Parathyroid adenoma (tissue), 2 donors: ENCODE data around the gene MAP3K8.

Experiments used
- H2AFZ ChIP-seq: fragments of 300-600 bp; sonication (generic); one replicate; pipeline ENCODE4 v1.7.0; 2017; ENCODE audit warnings: antibody characterized with exemption, mild to moderate bottlenecking
- H3K27ac ChIP-seq: fragments of 300-600 bp; sonication (generic); one replicate; pipeline ENCODE4 v1.7.0; 2017
- H3K27me3 ChIP-seq: fragments of 300-600 bp; sonication (generic); one replicate; pipeline ENCODE4 v1.7.0; 2017; ENCODE audit warnings: low read length; ENCODE audit not compliant: control insufficient read depth, insufficient read depth
- H3K36me3 ChIP-seq: fragments of 300-600 bp; sonication (generic); one replicate; pipeline ENCODE4 v1.7.0; 2017; ENCODE audit warnings: low read length; ENCODE audit not compliant: control insufficient read depth, insufficient read depth
- H3K4me1 ChIP-seq: fragments of 300-600 bp; sonication (generic); one replicate; pipeline ENCODE4 v1.7.0; 2017; ENCODE audit warnings: control low read depth
- H3K4me2 ChIP-seq: fragments of 300-600 bp; sonication (generic); one replicate; pipeline ENCODE4 v1.7.0; 2017; ENCODE audit warnings: low read length
- H3K4me3 ChIP-seq: fragments of 300-600 bp; sonication (generic); one replicate; pipeline ENCODE4 v1.7.0; 2017; ENCODE audit warnings: low read depth, low read length
- H3K79me2 ChIP-seq: fragments of 300-600 bp; sonication (generic); one replicate; pipeline ENCODE4 v1.7.0; 2017; ENCODE audit warnings: control low read depth
- H3K9ac ChIP-seq: fragments of 300-600 bp; sonication (generic); one replicate; pipeline ENCODE4 v1.7.0; 2017; ENCODE audit warnings: mild to moderate bottlenecking
- H3K9me3 ChIP-seq: fragments of 300-600 bp; sonication (generic); one replicate; pipeline ENCODE4 v1.7.0; 2017; ENCODE audit warnings: low read length; ENCODE audit not compliant: control insufficient read depth
- CTCF ChIP-seq: fragments of 300-600 bp; sonication (generic); IDR thresholded peaks from one replicate; pipeline ENCODE4 v1.7.0; 2017; ENCODE audit warnings: antibody characterized with exemption, mild to moderate bottlenecking
- donor health status: primary hyperparathyroidism.

Gene MAP3K8

GRCh38 chr10:30389543-30389942 is 44.4 kb upstream of the MAP3K8 start:
- Histone ChIP-seq H3K27ac (no peak overlapping the region), H3K36me3 (no peaks in the 10 kb centered on the region), H3K27me3 (no peaks in the 10 kb centered on the region), H3K9me3 (no peaks in the 10 kb centered on the region), H3K4me3 (no peak overlapping the region), H3K9ac (no peak overlapping the region), H3K4me2 (no peak overlapping the region), H3K4me1 (no peaks in the 10 kb centered on the region), H2AFZ (no peak overlapping the region), H3K79me2 (no peaks in the 10 kb centered on the region)
- TF ChIP-seq CTCF = no peak

GRCh38 chr10:30390207-30390606 is 43.8 kb upstream of the MAP3K8 start:
- Histone ChIP-seq H3K27me3 (no peaks in the 10 kb centered on the region), H3K4me1 (no peaks in the 10 kb centered on the region), H3K9me3 (no peaks in the 10 kb centered on the region), H3K36me3 (no peaks in the 10 kb centered on the region), H3K27ac (no peak overlapping the region), H2AFZ (no peak overlapping the region), H3K9ac (no peak overlapping the region), H3K79me2 (no peaks in the 10 kb centered on the region), H3K4me3 (no peak overlapping the region), H3K4me2 (no peak overlapping the region)
- no peak for TF ChIP-seq CTCF

- Histone ChIP-seq H3K9me3 (no peaks in the 10 kb centered on the region), H2AFZ (no peak overlapping the region), H3K4me2 (no peak overlapping the region), H3K27me3 (no peaks in the 10 kb centered on the region), H3K4me3 (no peak overlapping the region), H3K79me2 (no peaks in the 10 kb centered on the region), H3K36me3 (no peaks in the 10 kb centered on the region), H3K27ac (no peak overlapping the region), H3K9ac (no peak overlapping the region), H3K4me1 (no peaks in the 10 kb centered on the region)
- TF ChIP-seq CTCF = no peak
These were observed 42.7 kb upstream of the MAP3K8 start for GRCh38 chr10:30391266-30391665.

- Histone ChIP-seq H2AFZ (no peak overlapping the region), H3K36me3 (no peaks in the 10 kb centered on the region), H3K9me3 (no peaks in the 10 kb centered on the region), H3K9ac (no peak overlapping the region), H3K27me3 (no peaks in the 10 kb centered on the region), H3K27ac (no peak overlapping the region), H3K4me2 (no peak overlapping the region), H3K4me1 (no peaks in the 10 kb centered on the region), H3K4me3 (no peak overlapping the region), H3K79me2 (no peaks in the 10 kb centered on the region)
- TF ChIP-seq CTCF = peak; percentile 96
These were observed 41.4 kb upstream of the MAP3K8 start for GRCh38 chr10:30392564-30392990.

GRCh38 chr10:30396293-30396692 is 37.7 kb upstream of the MAP3K8 start:
- Histone ChIP-seq H3K9me3 (no peaks in the 10 kb centered on the region), H3K79me2 (no peaks in the 10 kb centered on the region), H3K27ac (no peak overlapping the region), H3K4me1 (no peaks in the 10 kb centered on the region), H3K27me3 (no peaks in the 10 kb centered on the region), H2AFZ (no peak overlapping the region), H3K9ac (no peak overlapping the region), H3K4me2 (no peak overlapping the region), H3K36me3 (no peaks in the 10 kb centered on the region), H3K4me3 (no peak overlapping the region)
- TF ChIP-seq CTCF = no peak
